Neural progenitor cell (in vitro differentiated cells): ENCODE measurements around the gene C15orf61.

Experiments
- CTCF ChIP-seq: fragments of 200-600 bp; sonication (generic); IDR thresholded peaks from 2 replicates; pipeline ENCODE4 v1.5.1; 2017; ENCODE audit warnings: antibody characterized with exemption, mild to moderate bottlenecking
- EZH2 ChIP-seq: fragments of 200-600 bp; sonication (generic); IDR thresholded peaks from 2 replicates; pipeline ENCODE4 v1.6.1; 2017; ENCODE audit warnings: antibody characterized with exemption, mild to moderate bottlenecking, moderate library complexity

DNA sequence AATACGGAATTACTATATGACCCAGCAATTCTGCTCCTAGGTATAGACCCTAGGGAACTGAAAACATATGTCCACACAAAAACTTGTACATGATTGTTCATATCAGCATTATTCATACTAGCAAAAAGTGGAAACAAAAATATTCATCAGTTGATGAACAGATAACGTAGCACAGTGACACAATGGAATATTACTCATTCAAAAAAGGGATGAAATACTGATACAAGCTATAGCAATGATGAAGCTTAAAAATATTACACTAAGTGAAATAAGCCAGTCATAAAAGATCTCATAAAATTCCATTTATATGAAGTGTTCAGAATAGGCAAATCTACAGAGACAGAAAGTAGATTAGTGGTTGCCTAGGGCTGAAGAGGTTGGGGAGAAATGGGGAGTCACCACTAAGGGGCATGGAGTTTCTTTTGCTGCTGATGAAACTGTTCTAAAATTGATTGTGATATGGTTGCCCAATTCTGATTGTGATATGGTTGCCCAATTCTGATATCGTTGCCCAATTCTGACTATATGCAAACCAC is 10.5 kb downstream of the C15orf61 start:
- no peak for TF ChIP-seq EZH2
- no peak for TF ChIP-seq CTCF
